Renal cortical epithelial cell (primary cell): ENCODE measurements around the gene PHGDH. TPM values are rescaled to one million over a fixed set of nuclear protein-coding genes. Genes with fewer than 3 reads are reported as not detected.

ENCODE experiments used
- DNase-seq: peaks from one replicate; pipeline ENCODE4 v3.0.0-alpha.2; 2011; ENCODE audit warnings: low read depth
- total RNA-seq: library from RNA; depleted of rRNA; stranded (reverse); fragments of >200 nt; gene quantifications from 2 replicates; pipeline ENCODE4 v1.2.3, GENCODE V29; 2014

Gene PHGDH
- total RNA-seq, 1 donor from 2014 or later = 33.1 TPM

GRCh38 chr1:119731741-119732430, 20.2 kb downstream of the PHGDH start:
- DNase-seq = no peak

GRCh38 chr1:119732465-119733168, 20.9 kb downstream of the PHGDH start:
- DNase-seq = no peak

DNA sequence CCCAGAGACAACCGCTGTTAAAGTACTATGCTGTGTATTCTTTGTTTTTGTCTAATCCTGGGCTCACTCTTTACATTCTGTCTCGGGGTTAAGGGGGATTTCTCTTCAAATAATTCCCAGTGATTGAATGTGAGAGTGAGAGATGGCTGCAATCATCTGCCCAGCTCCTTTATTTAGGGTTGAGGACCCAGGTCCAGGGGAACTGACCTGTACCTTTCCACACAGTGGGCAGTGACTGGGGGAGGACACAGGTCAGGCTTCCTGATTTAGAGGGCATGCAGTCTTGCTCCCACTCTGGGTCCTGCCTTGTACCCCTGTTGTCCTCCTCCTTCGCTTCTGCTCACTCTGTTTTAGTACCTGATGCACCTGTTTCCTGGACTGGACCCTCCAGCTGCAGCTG, 22.0 kb downstream of the PHGDH start:
- no peak for DNase-seq

DNA sequence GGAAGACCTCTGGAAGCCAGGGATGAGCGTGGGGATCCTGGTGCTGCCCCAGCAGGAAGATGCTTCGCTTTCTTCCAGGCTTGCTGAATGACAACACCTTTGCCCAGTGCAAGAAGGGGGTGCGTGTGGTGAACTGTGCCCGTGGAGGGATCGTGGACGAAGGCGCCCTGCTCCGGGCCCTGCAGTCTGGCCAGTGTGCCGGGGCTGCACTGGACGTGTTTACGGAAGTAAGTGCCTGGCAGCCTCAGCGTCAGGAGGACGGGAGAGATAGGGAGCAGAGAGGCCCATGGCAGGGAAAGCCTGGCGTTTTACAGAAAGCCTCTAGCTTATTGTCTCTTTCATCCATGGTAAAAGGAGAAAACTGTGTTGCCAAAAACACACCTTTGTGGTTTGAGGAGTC, 23.5 kb downstream of the PHGDH start:
- no peak for DNase-seq

- no peak for DNase-seq
Observed at GRCh38 chr1:119736649-119737039, 24.9 kb downstream of the PHGDH start.

GRCh38 chr1:119737040-119737682, 25.4 kb downstream of the PHGDH start:
- no peak for DNase-seq

GRCh38 chr1:119738100-119738720, 26.5 kb downstream of the PHGDH start:
- DNase-seq = no peak

- DNase-seq = no peak
Observed at GRCh38 chr1:119739150-119739549, 27.4 kb downstream of the PHGDH start.

GRCh38 chr1:119740261-119740660, 28.5 kb downstream of the PHGDH start:
- DNase-seq = no peak

DNA sequence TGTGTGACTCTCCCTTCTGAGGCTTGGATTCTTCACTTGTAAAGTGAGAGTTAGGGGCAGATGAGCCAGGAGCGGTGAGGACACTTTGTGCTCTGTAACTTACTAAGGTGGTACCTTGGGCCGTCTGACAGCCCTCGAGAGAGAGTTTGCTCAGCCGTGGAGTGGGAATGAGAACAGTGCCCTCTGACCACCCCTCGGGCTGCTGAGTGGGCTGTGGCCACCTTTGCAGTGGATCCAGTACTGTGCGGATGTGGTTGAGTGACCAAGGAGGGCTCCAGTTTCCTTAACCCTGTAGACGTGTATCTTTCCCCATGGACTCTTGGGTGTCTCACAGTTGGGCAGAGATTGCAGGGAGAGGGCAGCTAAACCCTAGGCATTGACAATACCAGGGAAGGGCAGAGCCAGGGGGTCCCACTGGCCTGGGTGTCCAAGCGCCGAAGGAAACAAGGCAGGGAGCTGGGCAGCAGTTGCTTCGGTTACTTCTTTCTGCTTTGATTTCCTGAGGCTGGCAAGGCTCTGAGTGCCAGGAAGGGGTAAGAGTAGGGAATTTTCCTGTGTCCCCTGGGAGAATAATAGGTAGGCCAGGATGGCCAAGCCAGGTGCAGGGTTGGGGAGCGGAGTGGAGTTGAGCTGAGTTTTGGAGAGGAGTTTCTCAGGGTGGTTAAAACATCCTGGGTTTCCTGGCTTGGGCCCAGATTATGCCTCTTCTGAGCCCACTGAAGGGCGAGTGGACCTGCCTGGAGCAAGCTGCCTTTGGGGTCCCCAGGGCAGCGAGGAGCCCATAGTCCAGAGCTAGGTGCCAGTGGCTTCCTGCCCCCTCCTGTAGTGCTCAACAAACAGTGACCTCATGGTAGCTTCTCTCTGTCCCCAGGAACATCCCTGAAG, 29.4 kb downstream of the PHGDH start:
- no peak for DNase-seq

DNA sequence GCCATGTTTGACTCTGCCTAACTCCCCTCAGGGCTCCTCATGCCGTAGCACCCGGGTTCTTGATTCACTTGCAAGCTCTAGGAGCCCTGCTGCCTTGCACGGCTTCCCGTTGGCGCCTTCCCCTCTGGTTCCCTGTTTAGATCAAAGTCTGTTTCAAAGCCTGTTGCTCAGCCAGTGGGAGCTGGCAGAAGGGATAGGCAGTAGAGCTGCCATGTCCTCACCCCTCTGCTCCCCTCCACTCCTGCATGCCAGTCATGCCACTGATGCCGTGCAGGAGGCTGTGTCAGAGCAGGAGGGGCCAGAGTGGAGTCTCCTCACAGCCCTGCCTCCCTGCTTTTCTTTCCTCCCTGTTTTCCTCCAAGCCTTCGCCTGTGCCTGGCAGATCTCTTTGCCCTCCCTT, 30.5 kb downstream of the PHGDH start:
- peak; percentile 47 for DNase-seq

DNA sequence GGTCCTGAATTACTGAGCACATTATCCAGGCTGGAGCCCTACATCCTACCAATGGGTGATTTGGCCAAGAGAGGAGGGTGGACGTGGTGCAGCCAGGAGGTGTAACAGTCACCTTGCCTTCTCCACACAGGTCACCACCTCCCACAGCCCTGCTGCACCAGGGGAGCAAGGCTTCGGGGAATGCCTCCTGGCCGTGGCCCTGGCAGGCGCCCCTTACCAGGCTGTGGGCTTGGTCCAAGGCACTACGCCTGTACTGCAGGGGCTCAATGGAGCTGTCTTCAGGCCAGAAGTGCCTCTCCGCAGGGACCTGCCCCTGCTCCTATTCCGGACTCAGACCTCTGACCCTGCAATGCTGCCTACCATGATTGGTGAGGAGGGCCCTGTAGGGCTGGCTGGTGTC, 30.9 kb downstream of the PHGDH start:
- DNase-seq = no peak

DNA sequence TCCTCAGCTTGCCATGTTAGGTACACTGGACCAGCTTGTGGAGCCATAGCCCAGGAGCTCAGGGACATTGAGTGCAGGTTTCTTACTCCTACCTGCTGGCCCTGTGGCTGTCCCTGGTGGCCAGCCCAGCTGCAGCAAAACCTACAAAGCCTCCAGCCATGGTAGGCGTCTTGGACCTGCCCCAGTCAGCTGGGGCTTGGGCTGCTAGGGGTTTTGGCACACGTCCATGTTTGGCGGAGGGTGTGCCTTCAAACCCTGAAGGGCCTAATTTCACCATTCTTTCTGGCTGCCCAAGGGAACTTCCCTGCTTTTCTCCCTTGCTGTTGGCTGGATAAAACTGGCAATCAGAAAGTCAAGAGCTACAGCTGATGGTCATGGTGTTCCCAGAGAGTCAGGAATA, 31.6 kb downstream of the PHGDH start:
- DNase-seq = no peak

- DNase-seq = peak; percentile 49
Observed at GRCh38 chr1:119743776-119744597, 32.3 kb downstream of the PHGDH start.

DNA sequence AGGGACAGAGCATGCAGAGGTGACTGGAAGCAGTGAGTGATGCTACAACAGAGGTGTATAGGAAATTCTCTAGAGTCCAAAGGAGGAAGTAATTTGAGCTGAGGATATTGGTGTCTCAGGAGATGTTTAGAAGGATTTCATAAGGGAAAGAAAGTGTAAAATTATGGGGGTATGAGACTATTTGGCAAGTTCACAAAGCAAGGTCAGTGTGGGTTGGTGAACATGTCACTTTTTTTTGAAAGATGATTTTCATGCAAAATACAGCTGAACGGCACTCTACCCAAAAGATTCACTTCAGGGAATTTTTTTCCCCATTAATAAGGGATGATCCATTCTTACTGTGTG, 32.8 kb downstream of the PHGDH start:
- DNase-seq = no peak

- DNase-seq = no peak
Observed at GRCh38 chr1:119745034-119745433, 33.3 kb downstream of the PHGDH start.

GRCh38 chr1:119747451-119747850, 35.7 kb downstream of the PHGDH start:
- no peak for DNase-seq

DNA sequence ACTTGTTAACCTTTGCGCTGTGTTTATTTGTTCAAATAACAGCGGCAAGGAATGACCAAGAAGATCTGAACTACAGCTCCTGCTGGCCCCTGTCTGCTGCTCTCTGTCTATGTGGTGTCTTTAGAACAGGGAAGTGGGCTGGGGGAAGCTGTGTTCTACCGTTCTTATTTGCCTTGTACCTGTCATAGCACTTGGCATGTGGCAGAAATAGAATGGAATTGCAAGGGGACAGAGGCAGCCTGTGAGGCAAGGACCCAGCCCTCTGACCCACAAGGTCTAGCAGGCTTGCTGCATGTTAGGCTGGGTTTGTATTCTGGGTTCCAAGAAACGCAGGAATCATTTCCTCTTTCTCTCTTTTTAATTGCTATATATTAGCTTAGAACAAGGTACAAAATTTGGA, 36.3 kb downstream of the PHGDH start:
- no peak for DNase-seq

GRCh38 chr1:119752592-119752991, 40.9 kb downstream of the PHGDH start:
- no peak for DNase-seq

- DNase-seq = no peak
Observed at GRCh38 chr1:119758584-119758983, 46.9 kb downstream of the PHGDH start.

DNA sequence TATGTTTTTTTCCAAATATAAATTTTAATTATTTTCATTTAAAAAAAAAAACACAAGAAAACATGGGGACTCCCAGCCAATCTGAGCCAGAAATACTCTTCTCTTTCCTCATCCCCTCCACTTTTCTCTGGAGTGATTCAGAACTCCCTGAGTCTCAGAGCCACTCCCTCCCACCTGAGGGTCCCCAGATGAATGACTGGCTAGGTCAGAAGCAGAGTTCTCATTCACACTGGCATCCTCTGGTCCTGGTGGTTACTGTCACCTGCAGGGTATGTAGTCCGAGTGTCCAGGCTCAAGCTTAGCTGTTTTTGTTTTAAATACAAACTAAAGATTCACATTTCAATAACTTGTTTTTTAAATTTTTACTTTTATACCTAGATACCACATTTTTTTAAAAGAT, 50.7 kb downstream of the PHGDH start:
- DNase-seq = no peak
